A549 (cell line): Measurements from ENCODE around the gene MGP. TPM values are rescaled to one million over a fixed set of nuclear protein-coding genes. Genes with fewer than 3 reads are reported as not detected.

Experiments used
- ATAC-seq, 2 experiments: fragments of 200-7000 bp in 1 of 2; fragments of >200 bp in 1 of 2; cut with Nextera tagmentation in 1 of 2; cut with Tn5 transposase in 1 of 2; 3 replicates each; pipeline versions ENCODE4 v1.8.0 to v1.9.1; 2018 to 2020; ENCODE audit warnings: mild to moderate bottlenecking in 1 of 2, moderate library complexity in 1 of 2
- CTCF ChIA-PET: fragments of 300-600 bp; sonication (Branson Sonifier 250); formaldehyde crosslinking; extraction: SDS; loops from one replicate; lab custom pipeline; 2021; ENCODE audit warnings: antibody characterized with exemption, inconsistent platforms; lab: Yijun Ruan, JAX
- POLR2A ChIA-PET: fragments of 350-600 bp; formaldehyde crosslinking; extraction: SDS; loops from one replicate; lab custom pipeline; 2021; ENCODE audit warnings: antibody characterized with exemption, inconsistent platforms; lab: Yijun Ruan, JAX
- DNase-seq, 2 experiments: peaks; one replicate each; pipeline versions ENCODE4 v3.0.0 to v3.0.0-alpha.2; 2011 to 2016; ENCODE audit warnings: low read depth in 1 of 2, low spot score in 1 of 2
- FAIRE-seq: peaks from 2 replicates; lab custom pipeline; 2011; peaks lifted over from hg19 to GRCh38; lab: Jason Lieb, UNC
- H3K27ac ChIP-seq, 2 experiments: fragments of >200 bp; sonication (Bioruptor Twin); formaldehyde crosslinking; 3 replicates each; pipeline ENCODE4 v1.5.1; 2016 to 2017
- H3K4me1 ChIP-seq: fragments of >200 bp; sonication (Bioruptor Twin); formaldehyde crosslinking; 3 replicates; pipeline ENCODE4 v1.6.1; 2016
- H3K4me2 ChIP-seq: fragments of >200 bp; sonication (Bioruptor Twin); formaldehyde crosslinking; 3 replicates; pipeline ENCODE4 v1.6.1; 2016
- H3K4me3 ChIP-seq: fragments of >200 bp; sonication (Bioruptor Twin); formaldehyde crosslinking; 3 replicates; pipeline ENCODE4 v1.5.1; 2016
- H3K9me3 ChIP-seq: fragments of >200 bp; sonication (Bioruptor Twin); formaldehyde crosslinking; 3 replicates; pipeline ENCODE4 v1.6.1; 2016
- BCL3 ChIP-seq: fragments of >200 bp; sonication (Bioruptor Twin); formaldehyde crosslinking; IDR thresholded peaks from 3 replicates; pipeline ENCODE4 v1.6.1; 2016
- CEBPB ChIP-seq, 2 experiments: fragments of >200 bp in 1 of 2; sonication (Bioruptor Twin) in 1 of 2; formaldehyde crosslinking in 1 of 2; IDR thresholded peaks; 2 replicates each; pipeline ENCODE4 v1.6.1; 2012 to 2016
- CHD2 ChIP-seq: fragments of 150-350 bp; IDR thresholded peaks from 2 replicates; pipeline ENCODE4 v1.6.1; 2014; ENCODE audit warnings: low read length; ENCODE audit not compliant: partially characterized antibody
- CTCF ChIP-seq: fragments of >200 bp; sonication (Bioruptor Twin); formaldehyde crosslinking; IDR thresholded peaks from 3 replicates; pipeline ENCODE4 v1.5.1; 2016
- E2F6 ChIP-seq: IDR thresholded peaks from 2 replicates; pipeline ENCODE4 v1.6.1; 2012; ENCODE audit warnings: low read depth, borderline replicate concordance
- ELK1 ChIP-seq: fragments of 150-350 bp; IDR thresholded peaks from 2 replicates; pipeline ENCODE4 v1.6.1; 2014; ENCODE audit warnings: low read depth, mild to moderate bottlenecking, low read length
- EP300 ChIP-seq, 2 experiments: fragments of >200 bp; sonication (Bioruptor Twin); formaldehyde crosslinking; IDR thresholded peaks; 2 replicates in 1 of 2; 3 replicates in 1 of 2; pipeline ENCODE4 v1.6.1; 2016 to 2017
- FOSL2 ChIP-seq, 2 experiments: fragments of 450-650 bp in 1 of 2; fragments of >200 bp in 1 of 2; sonication (Bioruptor Twin) in 1 of 2; formaldehyde crosslinking; IDR thresholded peaks; 2 replicates each; pipeline versions ENCODE4 v1.5.0 to v1.6.1; 2016 to 2020; ENCODE audit warnings: mild to moderate bottlenecking in 1 of 2, moderate library complexity in 1 of 2
- GATA3 ChIP-seq: IDR thresholded peaks from 2 replicates; pipeline ENCODE4 v1.6.1; 2012; ENCODE audit warnings: borderline replicate concordance
- HOXB13 ChIP-seq: fragments of 250-450 bp; sonication (Bioruptor Pico); IDR thresholded peaks from 2 replicates; pipeline ENCODE4 v1.5.0; 2020; ENCODE audit warnings: low read depth, mild to moderate bottlenecking, moderate library complexity
- HOXB5 ChIP-seq: fragments of 250-450 bp; sonication (Bioruptor Pico); IDR thresholded peaks from 2 replicates; pipeline ENCODE4 v1.5.0; 2020; ENCODE audit warnings: mild to moderate bottlenecking, moderate library complexity
- JUNB ChIP-seq: fragments of >200 bp; sonication (Bioruptor Twin); formaldehyde crosslinking; IDR thresholded peaks from 2 replicates; pipeline ENCODE4 v1.6.1; 2016
- MAFK ChIP-seq: fragments of 450-650 bp; IDR thresholded peaks from 2 replicates; pipeline ENCODE4 v1.6.1; 2014; ENCODE audit not compliant: partially characterized antibody
- MAX ChIP-seq: IDR thresholded peaks from 2 replicates; pipeline ENCODE4 v1.6.1; 2012
- MAZ ChIP-seq: fragments of 150-350 bp; IDR thresholded peaks from 2 replicates; pipeline ENCODE4 v1.6.1; 2014; ENCODE audit warnings: antibody characterized with exemption, low read depth, low read length, borderline replicate concordance
- POLR2A ChIP-seq: IDR thresholded peaks from 2 replicates; pipeline ENCODE4 v1.6.1; 2012; ENCODE audit warnings: mild to moderate bottlenecking, low read length
- POLR2AphosphoS2 ChIP-seq: conservative IDR thresholded peaks from 2 replicates; pipeline ENCODE4 v1.6.1; 2012; ENCODE audit warnings: low read length, improper control_type of control experiment, inconsistent platforms
- RAD21 ChIP-seq, 2 experiments: fragments of >200 bp in 1 of 2; sonication (Bioruptor Twin) in 1 of 2; formaldehyde crosslinking in 1 of 2; IDR thresholded peaks in 1 of 2; conservative IDR thresholded peaks in 1 of 2; 2 replicates in 1 of 2; 3 replicates in 1 of 2; pipeline ENCODE4 v1.6.1; 2012 to 2018; ENCODE audit warnings: inconsistent platforms in 1 of 2
- RCOR1 ChIP-seq: fragments of 150-350 bp; IDR thresholded peaks from 2 replicates; pipeline ENCODE4 v1.6.1; 2014; ENCODE audit warnings: antibody characterized with exemption, low read length, low read depth
- TP53 ChIP-seq: fragments of 250-450 bp; sonication (Bioruptor Pico); IDR thresholded peaks from 2 replicates; pipeline ENCODE4 v1.5.0; 2021; ENCODE audit warnings: mild to moderate bottlenecking, moderate library complexity
- USF2 ChIP-seq: fragments of 450-650 bp; IDR thresholded peaks from 2 replicates; pipeline ENCODE4 v1.6.1; 2014; ENCODE audit warnings: antibody characterized with exemption
- ZNF302 ChIP-seq: fragments of 250-450 bp; sonication (Bioruptor Pico); IDR thresholded peaks from 2 replicates; pipeline ENCODE4 v1.9.0; 2021; ENCODE audit warnings: inconsistent platforms, mild to moderate bottlenecking, moderate library complexity
- WGBS: methylation state at CpG from one replicate; pipeline ENCODE4 v1.1.6; 2017; ENCODE audit errors: missing lambda C conversion rate; 5-methylcytosine and 5-hydroxymethylcytosine counted together
- polyA plus RNA-seq, 4 experiments: library from polyadenylated mRNA; depleted of rRNA in 3 of 4; stranded (reverse); fragments of >200 nt; fragmentation: RNase III in 1 of 4; extraction: RNeasy Plus Mini Kit Qiagen cat#74134 plus additional on column Dnase treatment in 1 of 4; gene quantifications; 2 replicates in 3 of 4; 3 replicates in 1 of 4; pipeline ENCODE4 v1.2.3, GENCODE V29; 2011 to 2017

Gene MGP
- polyA plus RNA-seq, 2 of the 4 experiments (the other 2 are of a cell fraction), result 0.16 to 0.30 TPM

- Histone ChIP-seq H3K4me1 (peaks cover 57% of the 10 kb centered on the region), H3K27ac (peak overlapping the region; percentile 80 to 86; a peak in 5 of 6 replicates), H3K4me2 (peak overlapping the region; percentile 65), H3K4me3 (no peak overlapping the region), H3K9me3 (peaks cover 11% of the 10 kb centered on the region; the same call in 2 of the 3 replicates)
- WGBS, result 6% methylated on average over 3 of the region's 3 CpGs
- CTCF ChIA-PET, result no interaction called here
- TF ChIP-seq MAZ (no peak), RAD21 (conservative IDR thresholded peaks at IDR 0.05 in 1 of 2, IDR thresholded peaks at IDR 0.05 in 1 of 2) (no peak)
- FAIRE-seq, result peak; percentile 89
- POLR2A ChIA-PET, result no interaction called here
- ATAC-seq, result 0 out of 6 replicates have a peak, but pooled peaks of 1 of the 2 experiments have one; percentile 12
- no peak for DNase-seq
Observed at GRCh38 chr12:14842315-14842714, 43.3 kb downstream of the MGP start.

GRCh38 chr12:14841761-14842160, 43.9 kb downstream of the MGP start:
- 12% methylated on average over 3 of the region's 3 CpGs for WGBS
- no peak for TF ChIP-seq FOSL2 (IDR thresholded peaks at IDR 0.05)
- TF ChIP-seq FOSL2 (CRISPR knock-in tag; IDR thresholded peaks at IDR 0.05), result peak; percentile 31; the same call in 1 of the 2 replicates
- TF ChIP-seq TP53 (CRISPR knock-in tag), result no peak
- peak in 1 of 2 experiments; percentile 41; a peak in 1 of 5 replicates for TF ChIP-seq EP300 (IDR thresholded peaks at IDR 0.05)
- peak; percentile 67 for TF ChIP-seq MAX
- TF ChIP-seq RCOR1, result no peak
- TF ChIP-seq CEBPB (IDR thresholded peaks at IDR 0.05), result peak in 1 of 2 experiments; percentile 33; a peak in 2 of 4 replicates
- TF ChIP-seq GATA3, result peak; percentile 74; the same call in 1 of the 2 replicates
- TF ChIP-seq, all 56 proteins: peak for 5
- Histone ChIP-seq H3K27ac (peak overlapping the region; percentile 80 to 86), H3K4me2 (peak overlapping the region; percentile 65), H3K9me3 (peaks cover 11% of the 10 kb centered on the region; the same call in 2 of the 3 replicates), H3K4me3 (no peak overlapping the region), H3K4me1 (peaks cover 59% of the 10 kb centered on the region)
- ATAC-seq, result peak in 1 of 2 experiments; percentile 66; a peak in 3 of 6 replicates
- POLR2A ChIA-PET, result no interaction called here
- no peak for FAIRE-seq
- CTCF ChIA-PET, result interaction anchor here (1.0 to 2.7 kb wide), 2 partner anchors 30 to 38 kb away, joined by 3 to 12 read pairs; partner anchors contain the start of genes C12orf60 and WBP11
- DNase-seq, result peak; percentile 46 to 70

- FAIRE-seq (no peak), ATAC-seq (no peak), DNase-seq (no peak)
- TF ChIP-seq HOXB13 (CRISPR knock-in tag), result no peak
- no peak for TF ChIP-seq USF2
- TF ChIP-seq POLR2AphosphoS2, result no peak
- no peak for TF ChIP-seq CTCF
- no peak for TF ChIP-seq FOSL2 (IDR thresholded peaks at IDR 0.05)
- TF ChIP-seq FOSL2 (CRISPR knock-in tag; IDR thresholded peaks at IDR 0.05), result no peak
- TF ChIP-seq BCL3, result no peak
- no peak for TF ChIP-seq POLR2A
- no peak for TF ChIP-seq E2F6
- TF ChIP-seq JUNB, result no peak
- no peak for TF ChIP-seq RCOR1
- no peak for TF ChIP-seq MAFK
- TF ChIP-seq ELK1, result no peak
- no peak for TF ChIP-seq CHD2
- no peak for TF ChIP-seq ZNF302 (CRISPR knock-in tag)
- no peak for TF ChIP-seq HOXB5 (CRISPR knock-in tag)
- Histone ChIP-seq H3K4me2 (peak overlapping the region; percentile 65; the same call in 2 of the 3 replicates), H3K27ac (peak overlapping the region; percentile 80 to 86), H3K9me3 (peaks cover 11% of the 10 kb centered on the region; the same call in 2 of the 3 replicates), H3K4me1 (peaks cover 53% of the 10 kb centered on the region), H3K4me3 (no peak overlapping the region)
- ChIA-PET POLR2A (no interaction called here), CTCF (interaction anchor here (1.0 to 2.7 kb wide), 3 partner anchors 29 to 155 kb away, joined by 3 to 12 read pairs (median 3); partner anchors contain the start of genes C12orf60 and WBP11)
- WGBS, result 49% methylated on average over 4 of the region's 4 CpGs
Observed at GRCh38 chr12:14840616-14841015, 45.0 kb downstream of the MGP start.
